NCI-H2196 treated with DMSO at 0.1 percent for 48 hours (cell line): Measurements from ENCODE around the gene CCNL1.

Source experiments
- DNase-seq: peaks from one replicate; lab custom pipeline; 2025; ENCODE audit not compliant: unreplicated experiment; lab: John Stamatoyannopoulos, UW

Gene CCNL1

GRCh38 chr3:157147099-157147803 lies 12.7 kb downstream of the CCNL1 start:
- no peak for DNase-seq

GRCh38 chr3:157145606-157146322 lies 14.2 kb downstream of the CCNL1 start:
- no peak for DNase-seq

- peak; percentile 93 for DNase-seq
Observed at GRCh38 chr3:157142315-157142714, 17.6 kb downstream of the CCNL1 start.

GRCh38 chr3:157139938-157140534 lies 19.9 kb downstream of the CCNL1 start:
- no peak for DNase-seq

- peak; percentile 81 for DNase-seq
Observed at GRCh38 chr3:157136647-157137387, 23.1 kb downstream of the CCNL1 start.

GRCh38 chr3:157135671-157136396 lies 24.1 kb downstream of the CCNL1 start:
- DNase-seq, result no peak

GRCh38 chr3:157134620-157135191 lies 25.2 kb downstream of the CCNL1 start:
- DNase-seq, result no peak

GRCh38 chr3:157133434-157134320 lies 26.3 kb downstream of the CCNL1 start:
- DNase-seq, result no peak

- DNase-seq, result no peak
Observed at GRCh38 chr3:157132936-157133335, 27.0 kb downstream of the CCNL1 start.

- DNase-seq, result no peak
Observed at GRCh38 chr3:157132341-157132740, 27.6 kb downstream of the CCNL1 start.

GRCh38 chr3:157131861-157132260 lies 28.1 kb downstream of the CCNL1 start:
- no peak for DNase-seq

- no peak for DNase-seq
Observed at GRCh38 chr3:157130467-157131251, 29.3 kb downstream of the CCNL1 start.

GRCh38 chr3:157129803-157130466 lies 30.0 kb downstream of the CCNL1 start:
- DNase-seq, result no peak

GRCh38 chr3:157128771-157129681 lies 30.9 kb downstream of the CCNL1 start:
- no peak for DNase-seq

- DNase-seq, result peak; percentile 32
Observed at GRCh38 chr3:157127831-157128767, 31.8 kb downstream of the CCNL1 start.

- no peak for DNase-seq
Observed at GRCh38 chr3:157127268-157127667, 32.7 kb downstream of the CCNL1 start.
